Measurements from ENCODE around the gene MANEAL.
"Not testable (repeated sequence)": the region's sequence is repeated elsewhere in the genome, so short reads cannot be mapped to it uniquely, and the experiment has no call there.

MANEAL gene

GRCh38 chr1:37764414-37764825, 29.2 kb upstream of the MANEAL start:
- no peak for TF ChIP-seq CTCF (IDR thresholded peaks at IDR 0.05; ENCODE audit: insufficient read depth, low read depth, low read length, missing control alignments)
- peak; percentile 28 for DNase-seq (ENCODE audit: low read depth)

GRCh38 chr1:37764888-37765441, 28.7 kb upstream of the MANEAL start, which contains the start of gene EPHA10:
Gene EPHA10, minus strand, starts transcription at chr1:37765120. Its CDS starts 54 bp downstream, at chr1:37765066.
- no peak for DNase-seq (ENCODE audit: low read depth)
- no peak within 1 kb of the TSS for H3K4me3 ChIP-seq (ENCODE audit: low read depth, low read length)
- no peak for TF ChIP-seq CTCF (IDR thresholded peaks at IDR 0.05; ENCODE audit: insufficient read depth, low read depth, low read length, missing control alignments)

More at GRCh38 chr1:37764414-37764825, 29.2 kb upstream of the MANEAL start:
- no peak overlapping the region for H3K4me3 ChIP-seq (ENCODE audit: low read depth, low read length)

GRCh38 chr1:37765916-37766664, 27.6 kb upstream of the MANEAL start:
- peak; percentile 27 for DNase-seq (ENCODE audit: low read depth)
- no peak for TF ChIP-seq CTCF (IDR thresholded peaks at IDR 0.05; ENCODE audit: insufficient read depth, low read depth, low read length, missing control alignments)
- H3K4me3 ChIP-seq (ENCODE audit: low read depth, low read length): no peak overlapping the region

- no peak for DNase-seq (ENCODE audit: low read depth)
- no peak overlapping the region for H3K4me3 ChIP-seq (ENCODE audit: low read depth, low read length)
- TF ChIP-seq CTCF (IDR thresholded peaks at IDR 0.05; ENCODE audit: insufficient read depth, low read depth, low read length, missing control alignments): no peak
Measured at GRCh38 chr1:37767488-37767887, 26.2 kb upstream of the MANEAL start.

- DNase-seq (ENCODE audit: low read depth); H3K4me3 ChIP-seq (ENCODE audit: low read depth, low read length): not testable (repeated sequence)
Measured at GRCh38 chr1:37771440-37771839, 22.2 kb upstream of the MANEAL start.

- no peak overlapping the region for H3K4me3 ChIP-seq (ENCODE audit: low read depth, low read length)
- TF ChIP-seq CTCF (IDR thresholded peaks at IDR 0.05; ENCODE audit: insufficient read depth, low read depth, low read length, missing control alignments): no peak
- no peak for DNase-seq (ENCODE audit: low read depth)
Measured at GRCh38 chr1:37776946-37777516, 16.6 kb upstream of the MANEAL start.

- no peak for DNase-seq (ENCODE audit: low read depth)
- H3K4me3 ChIP-seq (ENCODE audit: low read depth, low read length): no peak overlapping the region
- no peak for TF ChIP-seq CTCF (IDR thresholded peaks at IDR 0.05; ENCODE audit: insufficient read depth, low read depth, low read length, missing control alignments)
Measured at GRCh38 chr1:37778654-37779053, 15.0 kb upstream of the MANEAL start.
